GM23248 (cell line): ENCODE results near the gene SLC13A5. TPM values are rescaled to one million over a fixed set of nuclear protein-coding genes. Genes with fewer than 3 reads are reported as not detected.

ENCODE experiments used
- DNase-seq: peaks from one replicate; pipeline ENCODE4 v3.0.0-alpha.2; 2015
- H2AFZ ChIP-seq: fragments of 200-600 bp; sonication (generic); 2 replicates; pipeline ENCODE4 v1.6.1; 2016; ENCODE audit warnings: antibody characterized with exemption
- H3F3A ChIP-seq: fragments of 200-600 bp; sonication (generic); 2 replicates; pipeline ENCODE4 v1.6.1; 2016; ENCODE audit warnings: mild to moderate bottlenecking, antibody characterized with exemption, mixed run types; ENCODE audit not compliant: insufficient read depth
- H3K27ac ChIP-seq: fragments of 200-600 bp; sonication (generic); 2 replicates; pipeline ENCODE4 v1.5.1; 2016; ENCODE audit warnings: mild to moderate bottlenecking
- H3K27me3 ChIP-seq: fragments of 200-600 bp; sonication (generic); replicated peaks from 2 replicates; pipeline ENCODE4 v1.6.1; 2016; ENCODE audit warnings: mild to moderate bottlenecking; ENCODE audit not compliant: insufficient read depth
- H3K36me3 ChIP-seq: fragments of 200-600 bp; sonication (generic); 2 replicates; pipeline ENCODE4 v1.6.1; 2016; ENCODE audit warnings: low read depth, mild to moderate bottlenecking
- H3K4me1 ChIP-seq: fragments of 200-600 bp; sonication (generic); 2 replicates; pipeline ENCODE4 v1.6.1; 2016; ENCODE audit warnings: mild to moderate bottlenecking; ENCODE audit not compliant: insufficient read depth
- H3K4me2 ChIP-seq: fragments of 200-600 bp; sonication (generic); one replicate; pipeline ENCODE4 v1.6.1; 2016; ENCODE audit warnings: mild to moderate bottlenecking; ENCODE audit not compliant: unreplicated experiment
- H3K4me3 ChIP-seq: fragments of 200-600 bp; sonication (generic); 2 replicates; pipeline ENCODE4 v1.5.1; 2016; ENCODE audit warnings: mild to moderate bottlenecking
- H3K79me2 ChIP-seq: fragments of 200-600 bp; sonication (generic); 2 replicates; pipeline ENCODE4 v1.6.1; 2016; ENCODE audit warnings: mild to moderate bottlenecking; ENCODE audit not compliant: insufficient read depth
- H3K9ac ChIP-seq: fragments of 200-600 bp; sonication (generic); 2 replicates; pipeline ENCODE4 v1.6.1; 2016; ENCODE audit warnings: mild to moderate bottlenecking
- H3K9me2 ChIP-seq: fragments of 200-600 bp; sonication (generic); 2 replicates; pipeline ENCODE4 v1.6.1; 2016; ENCODE audit warnings: mixed run types, mild to moderate bottlenecking, moderate library complexity; ENCODE audit not compliant: insufficient read depth
- H3K9me3 ChIP-seq: fragments of 200-600 bp; sonication (generic); one replicate; pipeline ENCODE4 v1.6.1; 2017; ENCODE audit warnings: low read depth
- H4K20me1 ChIP-seq: fragments of 200-600 bp; sonication (generic); 2 replicates; pipeline ENCODE4 v1.6.0; 2016; ENCODE audit not compliant: insufficient read depth
- EZH2 ChIP-seq: fragments of 200-600 bp; sonication (generic); IDR thresholded peaks from 2 replicates; pipeline ENCODE4 v1.6.1; 2018; ENCODE audit warnings: antibody characterized with exemption, mild to moderate bottlenecking; ENCODE audit not compliant: insufficient read depth, poor library complexity, severe bottlenecking
- EZH2phosphoT487 ChIP-seq: fragments of 200-600 bp; sonication (generic); IDR thresholded peaks from 2 replicates; pipeline ENCODE4 v1.6.1; 2018; ENCODE audit warnings: antibody characterized with exemption, moderate library complexity, mild to moderate bottlenecking, low read depth; ENCODE audit not compliant: insufficient read depth
- WGBS, 2 experiments: methylation state at CpG; one replicate each; pipeline ENCODE4 v1.1.6; 2015 to 2017; ENCODE audit warnings: low lambda C conversion rate in 2 of 2, low coverage in 1 of 2; ENCODE audit errors: missing lambda C conversion rate in 2 of 2; 5-methylcytosine and 5-hydroxymethylcytosine counted together
- in situ Hi-C: fragments of 300-500 bp; cut with MboI; formaldehyde crosslinking; loops from 2 replicates; pipeline ENCODE4 v1.15.0; 2020
- polyA plus RNA-seq: library from polyadenylated mRNA; unstranded; fragments of >200 nt; fragmentation: Nextera tagmentation; extraction: Ambion mirVana; gene quantifications from 2 replicates; pipeline ENCODE4 v1.2.1, GENCODE V29; 2016
- total RNA-seq: library from RNA; depleted of rRNA; stranded (reverse); fragments of >200 nt; shearing (Covaris generic); gene quantifications from 2 replicates; pipeline ENCODE4 v1.2.3, GENCODE V29; 2014

The SLC13A5 gene
- total and polyA plus RNA-seq, 2 experiments from 2014 or later = not detected

DNA sequence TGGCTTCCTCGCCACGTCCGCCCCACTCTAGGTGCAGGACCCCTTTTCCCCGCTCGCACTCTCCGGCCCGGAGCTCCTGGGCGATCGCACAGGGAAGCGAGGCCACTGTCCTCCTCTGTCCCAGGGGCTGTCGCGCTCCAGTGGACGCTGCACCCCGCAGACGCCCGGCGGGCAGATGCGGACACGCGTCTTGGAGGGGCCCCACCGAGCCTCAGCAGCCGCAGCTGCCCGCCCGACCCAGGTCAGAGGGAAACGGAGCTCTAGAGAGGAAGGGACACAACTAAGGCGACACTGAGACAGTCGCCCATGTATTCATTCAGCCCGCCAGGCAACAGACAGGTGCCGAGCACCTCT, 726 bp upstream of the SLC13A5 start:
- Histone ChIP-seq H3K36me3 (no peaks in the 10 kb centered on the region), H3K27me3 (peaks cover 28% of the 10 kb centered on the region), H3F3A (no peaks in the 10 kb centered on the region), H3K9me3 (no peaks in the 10 kb centered on the region), H3K4me1 (no peaks in the 10 kb centered on the region), H3K4me2 (peak overlapping the region; percentile 41), H3K9me2 (no peaks in the 10 kb centered on the region), H3K79me2 (no peaks in the 10 kb centered on the region), H2AFZ (0 out of 2 replicates have a peak overlapping the region, but pooled peaks have one; percentile 45), H3K4me3 (peak overlapping the region; percentile 46), H3K9ac (no peak overlapping the region), H4K20me1 (no peaks in the 10 kb centered on the region), H3K27ac (no peak overlapping the region)
- TF ChIP-seq EZH2phosphoT487 (no peak), EZH2 (no peak)
- in situ Hi-C loops = no loop called here
- DNase-seq = no peak
- WGBS, 2 experiments = 8 to 9% methylated on average over 24 to 29 of the region's 29 CpGs

DNA sequence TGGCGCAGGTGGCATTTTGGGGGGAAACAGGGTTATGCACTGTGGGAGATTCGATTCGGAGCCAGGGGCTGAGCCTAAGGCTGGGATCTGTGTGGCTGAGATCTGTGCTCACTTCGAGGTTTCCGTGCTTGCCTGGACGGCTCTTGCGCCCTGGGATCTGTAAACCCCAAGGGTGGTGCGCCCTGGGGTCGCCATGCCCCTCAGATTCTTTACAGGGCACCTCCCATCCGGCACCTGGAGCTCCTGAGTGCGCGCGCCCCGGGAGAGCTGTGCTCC, 377 bp downstream of the SLC13A5 start:
- H3K79me2 ChIP-seq = no peaks in the 10 kb centered on the region
- no peaks in the 10 kb centered on the region for H3K9me3 ChIP-seq
- H3K9me2 ChIP-seq = no peaks in the 10 kb centered on the region
- H3K27ac ChIP-seq = no peak overlapping the region
- 4 to 7% methylated on average over 13 to 14 of the region's 14 CpGs for WGBS, 2 experiments
- peak overlapping the region; percentile 45 for H2AFZ ChIP-seq
- H3F3A ChIP-seq = no peaks in the 10 kb centered on the region
- TF ChIP-seq EZH2 (no peak), EZH2phosphoT487 (no peak)
- no peaks in the 10 kb centered on the region for H3K36me3 ChIP-seq
- DNase-seq = no peak
- H3K27me3 ChIP-seq = peaks cover 35% of the 10 kb centered on the region
- peak overlapping the region; percentile 46; the same call in 1 of the 2 replicates for H3K4me3 ChIP-seq
- no peaks in the 10 kb centered on the region for H3K4me1 ChIP-seq
- no peaks in the 10 kb centered on the region for H4K20me1 ChIP-seq
- H3K4me2 ChIP-seq = peak overlapping the region; percentile 41
- in situ Hi-C loops = no loop called here
- H3K9ac ChIP-seq = no peak overlapping the region

DNA sequence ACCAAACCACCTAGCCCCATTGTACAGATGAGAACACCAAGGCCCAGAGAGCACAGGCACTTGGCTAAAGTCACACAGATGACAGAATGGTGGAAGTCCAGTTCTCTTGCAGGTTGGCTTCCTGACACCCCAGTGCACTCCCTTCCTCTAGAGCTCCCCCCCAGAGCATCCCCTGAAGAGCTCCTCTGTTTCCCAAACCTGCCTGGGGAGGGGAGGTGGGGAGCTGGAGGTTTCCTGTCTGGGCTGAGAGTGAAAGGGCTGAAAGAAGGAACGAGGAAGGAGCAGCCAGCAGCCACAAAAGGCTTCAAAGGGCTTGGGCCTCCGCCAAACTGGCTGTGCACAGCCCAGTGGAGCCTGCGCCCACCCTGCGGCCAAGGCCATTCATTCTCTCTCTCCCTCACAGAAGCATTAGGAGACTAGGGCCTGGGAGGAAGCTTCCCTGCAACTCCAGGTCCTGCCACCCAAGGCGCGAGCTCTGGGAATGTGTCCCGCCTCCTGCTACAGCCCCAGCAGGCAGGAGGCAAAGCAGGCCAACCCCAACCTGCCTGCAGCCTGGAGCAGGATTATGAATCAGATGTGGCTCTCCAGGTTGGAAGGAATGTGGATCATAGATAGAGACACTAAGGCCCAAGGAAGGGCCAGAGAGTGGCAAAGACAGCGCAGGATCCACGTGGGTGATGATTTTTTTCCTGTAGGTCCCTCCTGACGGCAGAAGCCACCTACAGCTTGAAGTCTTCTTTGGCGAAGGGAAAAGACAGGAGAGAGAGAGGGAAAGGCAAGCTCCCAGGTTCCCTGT, 913 bp downstream of the SLC13A5 start:
- Histone ChIP-seq H3K9ac (no peak overlapping the region), H3K27ac (no peak overlapping the region), H3K36me3 (no peaks in the 10 kb centered on the region), H3K27me3 (peaks cover 35% of the 10 kb centered on the region), H3K9me2 (no peaks in the 10 kb centered on the region), H3K4me1 (no peaks in the 10 kb centered on the region), H3F3A (no peaks in the 10 kb centered on the region), H3K4me2 (no peak overlapping the region), H2AFZ (no peak overlapping the region), H3K4me3 (no peak overlapping the region), H3K9me3 (no peaks in the 10 kb centered on the region), H3K79me2 (no peaks in the 10 kb centered on the region), H4K20me1 (no peaks in the 10 kb centered on the region)
- DNase-seq = peak; percentile 19
- TF ChIP-seq EZH2 (no peak), EZH2phosphoT487 (no peak)
- WGBS, 2 experiments = 43% methylated on average over 10 to 11 of the region's 11 CpGs
- in situ Hi-C loops = no loop called here

DNA sequence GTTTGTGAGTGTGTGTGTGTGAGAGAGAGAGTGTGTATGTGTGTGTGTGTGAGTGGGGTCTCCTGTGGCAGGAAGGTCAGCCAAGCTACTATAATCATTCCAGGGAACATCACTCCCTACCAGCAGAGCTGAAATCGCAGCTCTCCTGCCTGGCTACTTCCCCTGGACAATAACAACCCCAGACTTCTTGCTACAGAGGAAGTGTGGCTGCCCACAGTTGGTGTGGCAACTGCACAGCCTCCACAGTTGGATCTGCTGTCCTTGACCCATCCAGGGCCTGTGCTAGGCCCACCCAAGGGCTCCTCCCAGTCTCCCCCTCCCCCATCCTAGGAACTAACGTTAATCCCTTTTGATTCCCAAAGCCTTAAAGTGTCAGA, 1.5 kb downstream of the SLC13A5 start:
- Histone ChIP-seq H3K9ac (no peak overlapping the region), H3K36me3 (no peaks in the 10 kb centered on the region), H3F3A (no peaks in the 10 kb centered on the region), H3K4me1 (no peaks in the 10 kb centered on the region), H3K9me3 (no peaks in the 10 kb centered on the region), H2AFZ (no peak overlapping the region), H4K20me1 (no peaks in the 10 kb centered on the region), H3K27ac (no peak overlapping the region), H3K27me3 (peaks cover 41% of the 10 kb centered on the region), H3K9me2 (no peaks in the 10 kb centered on the region), H3K4me2 (no peak overlapping the region), H3K79me2 (no peaks in the 10 kb centered on the region), H3K4me3 (no peak overlapping the region)
- in situ Hi-C loops = no loop called here
- no peak for DNase-seq
- 0 to 9% methylated on average over 2 of the region's 2 CpGs for WGBS, 2 experiments
- no peak for TF ChIP-seq EZH2
- TF ChIP-seq EZH2phosphoT487 = no peak
